Measurements from ENCODE around the gene PALLD. TPM values are rescaled to one million over a fixed set of nuclear protein-coding genes. Genes with fewer than 3 reads are reported as not detected.

The PALLD gene
- polyA plus RNA-seq, 3 donors = 6.1 to 11.8 (median 9.9) TPM

DNA sequence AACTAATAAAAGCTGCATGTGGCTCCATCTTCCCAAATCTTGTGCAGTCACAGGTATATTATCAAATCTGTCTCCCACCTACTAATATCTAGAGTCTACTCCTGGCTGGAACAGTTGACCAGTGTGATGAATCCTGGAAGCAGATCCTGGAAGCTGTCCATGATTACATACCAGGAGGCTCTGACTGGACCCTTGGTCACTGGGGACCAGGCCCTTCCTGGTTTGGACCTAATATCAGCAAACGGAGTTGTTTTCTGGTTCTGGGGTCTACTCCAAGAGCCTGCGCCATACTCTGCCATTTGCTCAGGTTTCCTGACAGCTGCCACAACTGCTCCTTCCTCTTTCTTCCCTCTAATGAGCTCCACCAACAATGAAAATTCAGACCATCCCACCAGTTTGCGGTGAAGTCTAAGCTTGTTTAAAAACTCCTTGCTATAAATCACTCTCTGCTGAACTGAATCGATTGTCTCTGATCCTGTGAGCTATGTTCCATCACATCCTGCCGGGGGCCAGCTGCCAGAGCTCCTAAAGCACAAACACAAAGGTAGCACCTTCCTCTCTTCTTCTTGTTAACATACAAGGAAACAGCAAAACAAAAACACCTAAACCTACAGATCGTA, 114.2 kb downstream of the PALLD start:
- no peaks in the 10 kb centered on the region for H3K79me2 ChIP-seq (ENCODE audit: insufficient read depth, low read length)
- TF ChIP-seq, protein P1, sequence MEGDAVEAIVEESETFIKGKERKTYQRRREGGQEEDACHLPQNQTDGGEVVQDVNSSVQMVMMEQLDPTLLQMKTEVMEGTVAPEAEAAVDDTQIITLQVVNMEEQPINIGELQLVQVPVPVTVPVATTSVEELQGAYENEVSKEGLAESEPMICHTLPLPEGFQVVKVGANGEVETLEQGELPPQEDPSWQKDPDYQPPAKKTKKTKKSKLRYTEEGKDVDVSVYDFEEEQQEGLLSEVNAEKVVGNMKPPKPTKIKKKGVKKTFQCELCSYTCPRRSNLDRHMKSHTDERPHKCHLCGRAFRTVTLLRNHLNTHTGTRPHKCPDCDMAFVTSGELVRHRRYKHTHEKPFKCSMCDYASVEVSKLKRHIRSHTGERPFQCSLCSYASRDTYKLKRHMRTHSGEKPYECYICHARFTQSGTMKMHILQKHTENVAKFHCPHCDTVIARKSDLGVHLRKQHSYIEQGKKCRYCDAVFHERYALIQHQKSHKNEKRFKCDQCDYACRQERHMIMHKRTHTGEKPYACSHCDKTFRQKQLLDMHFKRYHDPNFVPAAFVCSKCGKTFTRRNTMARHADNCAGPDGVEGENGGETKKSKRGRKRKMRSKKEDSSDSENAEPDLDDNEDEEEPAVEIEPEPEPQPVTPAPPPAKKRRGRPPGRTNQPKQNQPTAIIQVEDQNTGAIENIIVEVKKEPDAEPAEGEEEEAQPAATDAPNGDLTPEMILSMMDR (IDR thresholded peaks at IDR 0.05) = no peak
- Mint-ChIP-seq H3K4me1 (peaks cover 1% of the 10 kb centered on the region), H3K9me3 (peaks cover 0 to 2% (median 0%) of the 10 kb centered on the region in 7 donors), H3K27ac (no peak overlapping the region), H3K4me3 (no peak overlapping the region), H3K27me3 (ENCODE audit: low read depth in 3 of 3) (peaks cover 0 to 2% (median 1%) of the 10 kb centered on the region in 3 donors), H3K36me3 (no peaks in the 10 kb centered on the region)
- no peaks in the 10 kb centered on the region for H3K36me3 ChIP-seq (replicated peaks in 1 of 2; ENCODE audit: control insufficient read depth in 1 of 2, insufficient read depth in 2 of 2, low read length in 2 of 2)
- no peak overlapping the region for H3K9ac ChIP-seq (ENCODE audit: insufficient read depth, low read length, poor library complexity, severe bottlenecking)
- 19% methylated on average over 5 of the region's 6 CpGs for WGBS (ENCODE audit: insufficient coverage)
- H3K27ac ChIP-seq (ENCODE audit: low read depth in 1 of 2, low read length in 2 of 2) = no peak overlapping the region
- H3K9me3 ChIP-seq (replicated peaks in 1 of 2; ENCODE audit: control insufficient read depth in 1 of 2, insufficient read depth in 1 of 2, low read length in 2 of 2) = no peaks in the 10 kb centered on the region
- intact Hi-C loops (cut with micrococcal nuclease) = no loop called here
- H3K4me1 ChIP-seq (ENCODE audit: control insufficient read depth in 1 of 2, insufficient read depth in 2 of 2, low read length in 2 of 2) = no peaks in the 10 kb centered on the region
- H3K4me3 ChIP-seq (replicated peaks in 1 of 3; ENCODE audit: low read depth in 2 of 3, low read length in 3 of 3) = no peak overlapping the region
- no peak overlapping the region for H3K4me2 ChIP-seq (replicated peaks; ENCODE audit: extremely low read depth, low read length, poor library complexity, severe bottlenecking)
- no peak for DNase-seq
- H2AFZ ChIP-seq (ENCODE audit: insufficient read depth, low read depth, low read length, poor library complexity, severe bottlenecking) = peak overlapping the region; percentile 19
- no peaks in the 10 kb centered on the region for H3K27me3 ChIP-seq (ENCODE audit: control insufficient read depth in 2 of 2, insufficient read depth in 2 of 2, low read length in 2 of 2)
- H4K20me1 ChIP-seq (ENCODE audit: insufficient read depth, low read length) = no peaks in the 10 kb centered on the region

DNA sequence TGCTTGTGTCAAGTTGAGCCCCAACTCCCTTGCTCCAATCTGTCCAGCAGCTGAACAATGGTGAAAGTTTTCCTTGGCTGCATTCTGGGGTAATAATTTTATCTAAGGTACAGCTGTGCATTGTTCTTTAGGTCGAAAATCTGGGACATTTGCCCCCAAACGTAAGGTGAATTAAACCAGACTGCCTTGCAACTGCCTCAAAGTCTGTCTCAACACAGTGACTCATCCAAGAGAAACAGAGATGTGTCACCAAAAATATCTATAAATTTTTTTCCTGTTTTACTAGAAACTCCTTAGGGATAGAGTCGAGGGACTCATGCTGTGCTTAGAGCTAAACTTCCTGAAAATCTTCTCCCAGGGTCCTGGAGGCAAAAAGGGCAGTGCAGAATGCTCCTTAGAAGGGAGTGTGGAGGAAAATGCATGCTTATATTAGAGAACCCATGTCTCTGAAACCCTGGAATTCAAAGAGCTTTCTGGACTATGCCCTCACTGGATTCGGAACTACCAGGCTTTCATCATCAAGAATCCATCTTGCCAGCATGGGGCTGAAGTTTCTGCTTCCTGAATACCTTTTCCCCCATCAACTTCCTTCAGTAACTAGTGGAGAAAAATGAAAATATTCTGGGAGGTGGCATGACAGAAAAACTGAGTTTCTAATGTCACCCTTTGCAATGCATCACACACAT, 115.7 kb downstream of the PALLD start:
- intact Hi-C loops (cut with micrococcal nuclease) = no loop called here
- no peaks in the 10 kb centered on the region for H3K36me3 Mint-ChIP-seq

More for the DNA sequence above, 115.7 kb downstream of the PALLD start:
- Histone ChIP-seq H3K27me3 (ENCODE audit: control insufficient read depth in 2 of 2, insufficient read depth in 2 of 2, low read length in 2 of 2) (no peaks in the 10 kb centered on the region), H4K20me1 (ENCODE audit: insufficient read depth, low read length) (no peaks in the 10 kb centered on the region), H3K9me3 (replicated peaks in 1 of 2; ENCODE audit: control insufficient read depth in 1 of 2, insufficient read depth in 1 of 2, low read length in 2 of 2) (no peaks in the 10 kb centered on the region), H2AFZ (ENCODE audit: insufficient read depth, low read depth, low read length, poor library complexity, severe bottlenecking) (no peak overlapping the region), H3K79me2 (ENCODE audit: insufficient read depth, low read length) (no peaks in the 10 kb centered on the region), H3K4me1 (ENCODE audit: control insufficient read depth in 1 of 2, insufficient read depth in 2 of 2, low read length in 2 of 2) (no peaks in the 10 kb centered on the region), H3K4me2 (replicated peaks; ENCODE audit: extremely low read depth, low read length, poor library complexity, severe bottlenecking) (no peak overlapping the region), H3K36me3 (replicated peaks in 1 of 2; ENCODE audit: control insufficient read depth in 1 of 2, insufficient read depth in 2 of 2, low read length in 2 of 2) (no peaks in the 10 kb centered on the region), H3K27ac (ENCODE audit: low read depth in 1 of 2, low read length in 2 of 2) (no peak overlapping the region), H3K9ac (ENCODE audit: insufficient read depth, low read length, poor library complexity, severe bottlenecking) (no peak overlapping the region), H3K4me3 (replicated peaks in 1 of 3; ENCODE audit: low read depth in 2 of 3, low read length in 3 of 3) (no peak overlapping the region)
- peaks cover 0 to 2% (median 0%) of the 10 kb centered on the region in 7 donors for H3K9me3 Mint-ChIP-seq
- 100% methylated on average over 1 of the region's 4 CpGs for WGBS (ENCODE audit: insufficient coverage)
- TF ChIP-seq, protein P1 (IDR thresholded peaks at IDR 0.05) = no peak
- no peak overlapping the region for H3K4me3 Mint-ChIP-seq
- peaks cover 0 to 4% (median 1%) of the 10 kb centered on the region in 3 donors for H3K27me3 Mint-ChIP-seq (ENCODE audit: low read depth in 3 of 3)
- no peak for DNase-seq
- H3K4me1 Mint-ChIP-seq = peaks cover 1% of the 10 kb centered on the region
- H3K27ac Mint-ChIP-seq = no peak overlapping the region

Data from CD14-positive monocyte (primary cell).